MCF 10A (cell line): ENCODE results near the gene FBXL12. TPM values are rescaled to one million over a fixed set of nuclear protein-coding genes. Genes with fewer than 3 reads are reported as not detected.
"Not testable (repeated sequence)": the region's sequence is repeated elsewhere in the genome, so short reads cannot be mapped to it uniquely, and the experiment has no call there.

Source experiments
- BruUV-seq: library from RNA; stranded (reverse); fragments of 400-500 nt; replicated peaks from 2 replicates; lab custom pipeline; 2021; lab: Mats Ljungman, UMichigan
- CTCF ChIA-PET: fragments of 300-600 bp; sonication (Branson Sonifier 250); formaldehyde crosslinking; extraction: SDS; loops from one replicate; lab custom pipeline; 2021; ENCODE audit warnings: antibody characterized with exemption, inconsistent platforms; lab: Yijun Ruan, JAX
- POLR2A ChIA-PET: fragments of 300-600, 350-650 bp; sonication (Branson Sonifier 250); formaldehyde crosslinking; extraction: SDS; loops from one replicate; lab custom pipeline; 2020; ENCODE audit warnings: antibody characterized with exemption, inconsistent platforms; lab: Yijun Ruan, JAX
- DNase-seq: peaks from one replicate; pipeline ENCODE4 v3.0.0-alpha.2; 2018; ENCODE audit not compliant: unreplicated experiment
- H3K27ac Mint-ChIP-seq: one replicate; pipeline ENCODE4 v1.8.0; 2022; ENCODE audit warnings: mild to moderate bottlenecking, low read depth, mixed read lengths; ENCODE audit not compliant: unreplicated experiment
- H3K27me3 Mint-ChIP-seq: one replicate; pipeline ENCODE4 v1.8.0; 2022; ENCODE audit warnings: mixed read lengths; ENCODE audit not compliant: insufficient read depth, unreplicated experiment
- H3K36me3 Mint-ChIP-seq: one replicate; pipeline ENCODE4 v1.8.0; 2022; ENCODE audit warnings: mild to moderate bottlenecking, moderate library complexity, mixed read lengths; ENCODE audit not compliant: insufficient read depth, unreplicated experiment
- H3K4me1 Mint-ChIP-seq: one replicate; pipeline ENCODE4 v1.8.0; 2022; ENCODE audit warnings: mixed read lengths; ENCODE audit not compliant: insufficient read depth, unreplicated experiment
- H3K4me3 Mint-ChIP-seq: one replicate; pipeline ENCODE4 v1.8.0; 2022; ENCODE audit warnings: mild to moderate bottlenecking, moderate library complexity, mixed read lengths; ENCODE audit not compliant: unreplicated experiment
- H3K9me3 Mint-ChIP-seq: one replicate; pipeline ENCODE4 v1.8.0; 2022; ENCODE audit warnings: mixed read lengths; ENCODE audit not compliant: unreplicated experiment
- intact Hi-C: fragments of 100-400 bp; cut with micrococcal nuclease; formaldehyde crosslinking; loops from 2 replicates; pipeline ENCODE4 v1.14.1; 2022
- total RNA-seq: library from RNA; stranded (reverse); gene quantifications from 2 replicates; pipeline ENCODE4 v1.2.3, GENCODE V29; 2022
- TF ChIP-seq, protein P1 (sequence below): fragments of 200-600 bp; IDR thresholded peaks from one replicate; pipeline ENCODE4 v1.8.0; 2022; ENCODE audit warnings: antibody characterized with exemption, mild to moderate bottlenecking; ENCODE audit not compliant: unreplicated experiment

FBXL12 gene
- total RNA-seq, 1 experiment from 2014 or later: 27.4 TPM

- no peak for DNase-seq
- CTCF ChIA-PET: no interaction called here
- Mint-ChIP-seq H3K4me3 (no peak overlapping the region), H3K36me3 (peaks cover 17% of the 10 kb centered on the region), H3K9me3 (no peaks in the 10 kb centered on the region), H3K27ac (no peak overlapping the region), H3K27me3 (no peaks in the 10 kb centered on the region), H3K4me1 (peaks cover 6% of the 10 kb centered on the region)
- POLR2A ChIA-PET: no interaction called here
- TF ChIP-seq, protein P1, sequence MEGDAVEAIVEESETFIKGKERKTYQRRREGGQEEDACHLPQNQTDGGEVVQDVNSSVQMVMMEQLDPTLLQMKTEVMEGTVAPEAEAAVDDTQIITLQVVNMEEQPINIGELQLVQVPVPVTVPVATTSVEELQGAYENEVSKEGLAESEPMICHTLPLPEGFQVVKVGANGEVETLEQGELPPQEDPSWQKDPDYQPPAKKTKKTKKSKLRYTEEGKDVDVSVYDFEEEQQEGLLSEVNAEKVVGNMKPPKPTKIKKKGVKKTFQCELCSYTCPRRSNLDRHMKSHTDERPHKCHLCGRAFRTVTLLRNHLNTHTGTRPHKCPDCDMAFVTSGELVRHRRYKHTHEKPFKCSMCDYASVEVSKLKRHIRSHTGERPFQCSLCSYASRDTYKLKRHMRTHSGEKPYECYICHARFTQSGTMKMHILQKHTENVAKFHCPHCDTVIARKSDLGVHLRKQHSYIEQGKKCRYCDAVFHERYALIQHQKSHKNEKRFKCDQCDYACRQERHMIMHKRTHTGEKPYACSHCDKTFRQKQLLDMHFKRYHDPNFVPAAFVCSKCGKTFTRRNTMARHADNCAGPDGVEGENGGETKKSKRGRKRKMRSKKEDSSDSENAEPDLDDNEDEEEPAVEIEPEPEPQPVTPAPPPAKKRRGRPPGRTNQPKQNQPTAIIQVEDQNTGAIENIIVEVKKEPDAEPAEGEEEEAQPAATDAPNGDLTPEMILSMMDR: no peak
- intact Hi-C loops: no loop called here
- BruUV-seq: no TSS peak
Observed at GRCh38 chr19:9823816-9824215, 4.9 kb upstream of the FBXL12 start.

- H3K36me3 Mint-ChIP-seq: peaks cover 16% of the 10 kb centered on the region
- DNase-seq, H3K4me1 Mint-ChIP-seq, POLR2A ChIA-PET, H3K27ac Mint-ChIP-seq, H3K27me3 Mint-ChIP-seq, CTCF ChIA-PET, H3K9me3 Mint-ChIP-seq, BruUV-seq, intact Hi-C loops: not testable (repeated sequence)
- peak overlapping the region; percentile 84 for H3K4me3 Mint-ChIP-seq
Observed at GRCh38 chr19:9820034-9820433, 1.2 kb upstream of the FBXL12 start.

GRCh38 chr19:9819596-9819909 lies 674 bp upstream of the FBXL12 start:
- CTCF ChIA-PET: interaction anchor here (1.3 kb wide), 1 partner anchor 23 kb away, joined by 3 read pairs; no protein-coding TSS in a partner anchor
- H3K9me3 Mint-ChIP-seq: no peaks in the 10 kb centered on the region
- POLR2A ChIA-PET: interaction anchor here (0.8 to 2.0 kb wide), 8 partner anchors 8 to 198 kb away, joined by 3 to 30 read pairs (median 4); partner anchors contain the start of genes UBL5, ZNF561 and ZNF846
- TF ChIP-seq, protein P1: no peak
- no TSS peak for BruUV-seq
- no peaks in the 10 kb centered on the region for H3K27me3 Mint-ChIP-seq
- H3K36me3 Mint-ChIP-seq: peaks cover 17% of the 10 kb centered on the region
- intact Hi-C loops: loop anchor here (1.0 kb wide), 1 partner anchor 222 kb away; no protein-coding TSS in a partner anchor
- peak overlapping the region; percentile 92 for H3K27ac Mint-ChIP-seq
- H3K4me1 Mint-ChIP-seq: peaks cover 8% of the 10 kb centered on the region
- H3K4me3 Mint-ChIP-seq: peak overlapping the region; percentile 84
- no peak for DNase-seq

GRCh38 chr19:9818175-9818733 lies 625 bp downstream of the FBXL12 start:
- ChIA-PET POLR2A (interaction anchor here (0.7 to 2.0 kb wide), 14 partner anchors 9 to 381 kb away, joined by 3 to 30 read pairs (median 4); partner anchors contain the start of genes PIN1, UBL5, ZNF561 and ZNF846), CTCF (interaction anchor here (0.6 to 1.3 kb wide), 5 partner anchors 14 to 193 kb away, joined by 3 to 4 read pairs (median 3); no protein-coding TSS in a partner anchor)
- BruUV-seq: TSS peak; percentile 33
- Mint-ChIP-seq H3K4me3 (peak overlapping the region; percentile 84), H3K27me3 (no peaks in the 10 kb centered on the region), H3K36me3 (peaks cover 17% of the 10 kb centered on the region), H3K4me1 (peaks cover 8% of the 10 kb centered on the region), H3K27ac (peak overlapping the region; percentile 92), H3K9me3 (no peaks in the 10 kb centered on the region)
- TF ChIP-seq, protein P1: no peak
- intact Hi-C loops: no loop called here
- DNase-seq: no peak
